HEK293T (cell line): Measurements from ENCODE around the gene RAB11FIP4.

Experiments used
- ARNT ChIP-seq: fragments of 450-650 bp; IDR thresholded peaks from 2 replicates; pipeline ENCODE4 v1.6.1; 2017; ENCODE audit warnings: mild to moderate bottlenecking
- BHLHE40 ChIP-seq: fragments of 450-650 bp; IDR thresholded peaks from 2 replicates; pipeline ENCODE4 v1.6.1; 2016; ENCODE audit warnings: mild to moderate bottlenecking, moderate library complexity, borderline replicate concordance
- CTBP1 ChIP-seq: fragments of 450-650 bp; IDR thresholded peaks from 2 replicates; pipeline ENCODE4 v1.6.1; 2016; ENCODE audit warnings: borderline replicate concordance
- ELF4 ChIP-seq: fragments of 450-650 bp; IDR thresholded peaks from 2 replicates; pipeline ENCODE4 v1.6.1; 2017; ENCODE audit warnings: antibody characterized with exemption
- FOXA1 ChIP-seq: fragments of 450-650 bp; IDR thresholded peaks from 2 replicates; pipeline ENCODE4 v1.6.1; 2016; ENCODE audit warnings: mild to moderate bottlenecking
- FOXK2 ChIP-seq: fragments of 450-650 bp; IDR thresholded peaks from 2 replicates; pipeline ENCODE4 v1.6.1; 2016; ENCODE audit warnings: mild to moderate bottlenecking
- FOXM1 ChIP-seq: fragments of 450-650 bp; IDR thresholded peaks from 2 replicates; pipeline ENCODE4 v1.6.1; 2017; ENCODE audit warnings: mild to moderate bottlenecking, borderline replicate concordance
- HDGF ChIP-seq: fragments of 450-650 bp; IDR thresholded peaks from 2 replicates; pipeline ENCODE4 v1.6.1; 2017; ENCODE audit warnings: antibody characterized with exemption, borderline replicate concordance
- LEF1 ChIP-seq: fragments of 450-650 bp; IDR thresholded peaks from 2 replicates; pipeline ENCODE4 v1.6.1; 2017; ENCODE audit warnings: mild to moderate bottlenecking, borderline replicate concordance
- NFRKB ChIP-seq: fragments of 450-650 bp; IDR thresholded peaks from 2 replicates; pipeline ENCODE4 v1.6.1; 2016; ENCODE audit warnings: mild to moderate bottlenecking, moderate library complexity
- SP1 ChIP-seq: fragments of 450-650 bp; IDR thresholded peaks from 2 replicates; pipeline ENCODE4 v1.6.1; 2017
- SUZ12 ChIP-seq: fragments of 450-650 bp; IDR thresholded peaks from 2 replicates; pipeline ENCODE4 v1.6.1; 2016; ENCODE audit warnings: mild to moderate bottlenecking
- TARDBP ChIP-seq: fragments of 450-650 bp; IDR thresholded peaks from 2 replicates; pipeline ENCODE4 v1.6.1; 2016
- TF ChIP-seq, protein P1 (sequence below): fragments of 450-650 bp; IDR thresholded peaks from 2 replicates; pipeline ENCODE4 v1.6.1; 2016

DNA sequence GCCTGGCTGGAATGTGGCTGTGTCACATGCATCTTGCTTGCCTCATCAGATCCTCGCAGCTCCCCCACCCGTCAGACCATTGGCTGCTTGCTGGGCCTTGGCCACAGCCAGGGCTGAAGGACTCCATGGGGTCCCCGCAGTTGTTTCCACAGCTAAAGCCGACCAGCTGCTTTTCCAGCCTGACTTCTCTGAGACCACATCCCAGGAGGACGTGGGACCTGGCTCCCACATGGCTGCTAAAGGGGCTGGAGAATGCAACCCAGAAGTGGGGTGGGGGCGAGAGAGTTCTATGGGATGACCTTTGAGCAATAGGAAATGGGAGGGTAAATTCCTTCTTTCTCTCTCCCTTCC, 193.8 kb downstream of the RAB11FIP4 start:
- TF ChIP-seq TARDBP (no peak), HDGF (no peak), FOXM1 (no peak), FOXA1 (no peak), BHLHE40 (no peak), LEF1 (no peak), ELF4 (no peak), FOXK2 (no peak), SP1 (no peak), ARNT (no peak), SUZ12 (no peak), NFRKB (no peak), CTBP1 (no peak)
- TF ChIP-seq, protein P1, sequence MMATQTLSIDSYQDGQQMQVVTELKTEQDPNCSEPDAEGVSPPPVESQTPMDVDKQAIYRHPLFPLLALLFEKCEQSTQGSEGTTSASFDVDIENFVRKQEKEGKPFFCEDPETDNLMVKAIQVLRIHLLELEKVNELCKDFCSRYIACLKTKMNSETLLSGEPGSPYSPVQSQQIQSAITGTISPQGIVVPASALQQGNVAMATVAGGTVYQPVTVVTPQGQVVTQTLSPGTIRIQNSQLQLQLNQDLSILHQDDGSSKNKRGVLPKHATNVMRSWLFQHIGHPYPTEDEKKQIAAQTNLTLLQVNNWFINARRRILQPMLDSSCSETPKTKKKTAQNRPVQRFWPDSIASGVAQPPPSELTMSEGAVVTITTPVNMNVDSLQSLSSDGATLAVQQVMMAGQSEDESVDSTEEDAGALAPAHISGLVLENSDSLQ: no peak
